Embryonic facial prominence (tissue), 1 donor: Measurements from ENCODE around the gene CRYBA1.
"Not testable (repeated sequence)": the region's sequence is repeated elsewhere in the genome, so short reads cannot be mapped to it uniquely, and the experiment has no call there.

Experiments used
- DNase-seq: peaks from one replicate; pipeline ENCODE4 v3.0.0-alpha.2; 2016; ENCODE audit errors: extremely low spot score

CRYBA1 gene

GRCh38 chr17:29246628-29247027, at the start of gene CRYBA1:
Gene CRYBA1 (plus strand): TSS chr17:29246859. CDS start chr17:29246864, 5 bp downstream.
- DNase-seq, result no peak

GRCh38 chr17:29197516-29198272, 49.0 kb upstream of the CRYBA1 start:
- no peak for DNase-seq

- not testable (repeated sequence) for DNase-seq
Observed at GRCh38 chr17:29204068-29204804, 42.4 kb upstream of the CRYBA1 start.

GRCh38 chr17:29205047-29205446, 41.6 kb upstream of the CRYBA1 start:
- no peak for DNase-seq

GRCh38 chr17:29207975-29208374, 38.7 kb upstream of the CRYBA1 start:
- no peak for DNase-seq

- DNase-seq, result no peak
Observed at GRCh38 chr17:29209073-29209472, 37.6 kb upstream of the CRYBA1 start.

GRCh38 chr17:29210879-29211278, 35.8 kb upstream of the CRYBA1 start:
- DNase-seq, result no peak

GRCh38 chr17:29212094-29212631, 34.5 kb upstream of the CRYBA1 start:
- DNase-seq, result no peak

GRCh38 chr17:29212681-29213121, 34.0 kb upstream of the CRYBA1 start:
- no peak for DNase-seq

- no peak for DNase-seq
Observed at GRCh38 chr17:29214215-29215146, 32.2 kb upstream of the CRYBA1 start.

- DNase-seq, result no peak
Observed at GRCh38 chr17:29215174-29215573, 31.5 kb upstream of the CRYBA1 start.

GRCh38 chr17:29215717-29216116, 30.9 kb upstream of the CRYBA1 start:
- DNase-seq, result no peak

GRCh38 chr17:29216181-29216580, 30.5 kb upstream of the CRYBA1 start:
- no peak for DNase-seq

GRCh38 chr17:29216856-29217255, 29.8 kb upstream of the CRYBA1 start:
- DNase-seq, result no peak

- peak; percentile 22 for DNase-seq
Observed at GRCh38 chr17:29219378-29220047, 27.1 kb upstream of the CRYBA1 start.

- not testable (repeated sequence) for DNase-seq
Observed at GRCh38 chr17:29221338-29221737, 25.3 kb upstream of the CRYBA1 start.

GRCh38 chr17:29225396-29225795, 21.3 kb upstream of the CRYBA1 start:
- DNase-seq, result no peak

- DNase-seq, result no peak
Observed at GRCh38 chr17:29233301-29233700, 13.4 kb upstream of the CRYBA1 start.

- DNase-seq, result not testable (repeated sequence)
Observed at GRCh38 chr17:29234972-29235371, 11.7 kb upstream of the CRYBA1 start.

GRCh38 chr17:29235904-29236303, 10.8 kb upstream of the CRYBA1 start:
- DNase-seq, result no peak
